GM12801 (cell line): ENCODE results near the gene KCNK10.

ENCODE experiments used
- TF ChIP-seq, protein P1 (sequence below): IDR thresholded peaks from one replicate; pipeline ENCODE4 v1.5.1; 2011; ENCODE audit warnings: control low read depth; ENCODE audit not compliant: insufficient read length; ENCODE audit errors: extremely low read depth

The KCNK10 gene

DNA sequence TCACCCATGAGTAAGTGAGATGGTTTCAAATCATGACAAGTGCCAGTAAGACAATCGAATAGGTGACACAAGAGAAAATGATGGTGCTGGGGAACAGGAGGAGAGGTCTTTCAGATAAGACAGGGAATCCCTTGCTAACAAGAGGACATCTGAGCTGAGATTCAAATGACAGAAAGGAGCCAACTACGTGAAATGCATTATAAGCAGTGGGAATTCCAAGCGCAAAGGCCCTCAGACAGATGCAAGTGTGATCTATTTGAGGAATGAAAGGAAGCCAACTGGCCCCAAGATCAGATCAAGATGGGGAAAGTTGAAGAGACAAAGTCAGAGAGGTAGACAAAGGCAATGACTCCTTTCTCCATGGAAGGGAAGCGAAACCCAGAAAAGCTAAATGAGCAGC lies 4.7 kb downstream of the KCNK10 start:
- TF ChIP-seq, protein P1, sequence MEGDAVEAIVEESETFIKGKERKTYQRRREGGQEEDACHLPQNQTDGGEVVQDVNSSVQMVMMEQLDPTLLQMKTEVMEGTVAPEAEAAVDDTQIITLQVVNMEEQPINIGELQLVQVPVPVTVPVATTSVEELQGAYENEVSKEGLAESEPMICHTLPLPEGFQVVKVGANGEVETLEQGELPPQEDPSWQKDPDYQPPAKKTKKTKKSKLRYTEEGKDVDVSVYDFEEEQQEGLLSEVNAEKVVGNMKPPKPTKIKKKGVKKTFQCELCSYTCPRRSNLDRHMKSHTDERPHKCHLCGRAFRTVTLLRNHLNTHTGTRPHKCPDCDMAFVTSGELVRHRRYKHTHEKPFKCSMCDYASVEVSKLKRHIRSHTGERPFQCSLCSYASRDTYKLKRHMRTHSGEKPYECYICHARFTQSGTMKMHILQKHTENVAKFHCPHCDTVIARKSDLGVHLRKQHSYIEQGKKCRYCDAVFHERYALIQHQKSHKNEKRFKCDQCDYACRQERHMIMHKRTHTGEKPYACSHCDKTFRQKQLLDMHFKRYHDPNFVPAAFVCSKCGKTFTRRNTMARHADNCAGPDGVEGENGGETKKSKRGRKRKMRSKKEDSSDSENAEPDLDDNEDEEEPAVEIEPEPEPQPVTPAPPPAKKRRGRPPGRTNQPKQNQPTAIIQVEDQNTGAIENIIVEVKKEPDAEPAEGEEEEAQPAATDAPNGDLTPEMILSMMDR: no peak

DNA sequence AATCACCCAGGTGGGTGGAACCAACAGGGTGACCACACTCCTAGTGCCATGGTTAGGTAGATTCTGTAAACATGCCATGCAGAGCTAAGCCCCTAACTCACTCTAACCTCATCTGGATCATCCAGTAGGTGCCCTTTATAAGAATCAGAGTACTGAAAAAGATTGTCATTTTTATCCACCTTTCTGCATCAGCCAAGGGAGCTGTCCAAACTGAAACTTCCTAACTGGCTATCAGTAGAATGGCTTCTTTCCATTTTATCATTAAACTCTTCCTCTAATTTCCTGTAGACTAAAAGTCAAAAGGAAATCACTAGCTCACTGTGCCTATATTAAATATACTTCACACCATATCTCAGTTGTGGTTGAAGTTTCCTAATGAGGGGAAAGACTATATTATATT lies 6.5 kb downstream of the KCNK10 start:
- TF ChIP-seq, protein P1: no peak

DNA sequence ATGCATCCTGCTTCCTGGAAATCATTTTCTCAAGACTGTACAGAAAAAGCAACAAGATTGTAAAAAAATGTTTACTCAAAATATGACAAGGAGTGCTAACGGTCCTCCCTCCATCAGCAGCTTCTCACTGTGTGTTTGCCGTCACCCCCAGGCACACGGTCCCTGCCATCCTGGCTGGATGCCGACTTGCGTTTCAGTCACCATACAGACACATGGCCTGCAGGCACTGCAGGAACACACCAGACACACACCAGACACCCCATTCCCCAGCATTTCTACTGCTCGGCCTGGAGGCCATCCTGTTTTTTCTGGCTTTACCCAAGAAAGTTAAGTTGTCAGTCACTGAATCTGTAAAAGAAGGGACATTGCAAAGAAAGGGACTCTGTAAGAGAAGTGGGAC lies 10.8 kb downstream of the KCNK10 start:
- TF ChIP-seq, protein P1: no peak

DNA sequence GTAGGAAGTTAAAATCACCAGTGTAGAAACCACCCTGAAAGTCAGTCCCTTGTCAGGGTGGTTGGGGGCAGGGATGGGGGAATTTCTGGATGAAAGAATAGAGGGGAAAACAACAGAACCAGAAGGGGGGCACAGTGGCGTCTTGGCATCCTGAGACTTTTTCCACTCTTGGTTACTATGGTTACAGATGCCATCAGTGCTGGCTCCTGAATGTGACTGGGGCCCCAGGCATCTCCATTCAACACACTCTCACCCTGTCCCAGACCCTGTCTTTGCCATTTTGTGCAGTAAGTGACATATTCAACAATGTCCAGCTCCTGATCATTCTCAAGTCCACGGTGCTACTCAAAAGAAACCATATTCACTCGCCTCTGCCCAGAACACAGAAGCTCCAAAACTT lies 11.3 kb downstream of the KCNK10 start:
- TF ChIP-seq, protein P1: no peak

DNA sequence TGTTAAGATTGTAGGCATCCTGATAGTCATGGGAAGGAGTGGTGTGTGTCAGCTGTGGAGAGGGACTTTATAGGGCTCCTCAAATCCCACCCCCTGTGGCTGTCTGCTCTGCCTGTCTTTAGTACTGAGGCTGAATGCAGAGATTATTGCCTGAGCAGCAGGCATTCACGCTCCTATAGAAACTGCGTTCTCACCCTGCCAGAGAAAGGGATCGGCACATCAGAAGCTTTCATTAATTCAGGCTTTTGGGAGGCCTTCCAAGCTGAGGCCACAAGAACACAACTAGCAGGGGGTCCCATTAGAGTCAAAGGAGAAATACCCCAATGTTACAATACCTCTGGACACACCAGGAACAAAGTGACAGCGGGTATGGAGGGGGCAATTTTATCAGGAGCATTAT lies 12.6 kb downstream of the KCNK10 start:
- TF ChIP-seq, protein P1: no peak

DNA sequence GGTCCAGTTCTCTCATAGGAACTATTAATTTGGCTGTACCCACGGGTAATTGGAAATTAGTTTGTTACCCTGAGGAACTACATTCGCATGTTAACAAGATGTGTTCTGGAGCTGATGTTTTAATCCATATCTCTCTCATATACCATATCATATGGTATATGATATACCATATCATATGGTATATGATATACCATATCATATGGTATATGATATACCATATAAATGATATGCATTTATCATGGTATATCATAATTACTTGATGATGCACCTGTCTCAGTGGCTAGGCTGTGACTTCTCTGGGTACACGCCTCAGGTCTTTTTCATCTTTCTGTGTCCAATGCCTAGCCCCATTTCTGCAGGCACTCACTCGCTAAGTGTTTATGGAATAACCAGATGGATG lies 13.0 kb downstream of the KCNK10 start:
- TF ChIP-seq, protein P1: no peak

DNA sequence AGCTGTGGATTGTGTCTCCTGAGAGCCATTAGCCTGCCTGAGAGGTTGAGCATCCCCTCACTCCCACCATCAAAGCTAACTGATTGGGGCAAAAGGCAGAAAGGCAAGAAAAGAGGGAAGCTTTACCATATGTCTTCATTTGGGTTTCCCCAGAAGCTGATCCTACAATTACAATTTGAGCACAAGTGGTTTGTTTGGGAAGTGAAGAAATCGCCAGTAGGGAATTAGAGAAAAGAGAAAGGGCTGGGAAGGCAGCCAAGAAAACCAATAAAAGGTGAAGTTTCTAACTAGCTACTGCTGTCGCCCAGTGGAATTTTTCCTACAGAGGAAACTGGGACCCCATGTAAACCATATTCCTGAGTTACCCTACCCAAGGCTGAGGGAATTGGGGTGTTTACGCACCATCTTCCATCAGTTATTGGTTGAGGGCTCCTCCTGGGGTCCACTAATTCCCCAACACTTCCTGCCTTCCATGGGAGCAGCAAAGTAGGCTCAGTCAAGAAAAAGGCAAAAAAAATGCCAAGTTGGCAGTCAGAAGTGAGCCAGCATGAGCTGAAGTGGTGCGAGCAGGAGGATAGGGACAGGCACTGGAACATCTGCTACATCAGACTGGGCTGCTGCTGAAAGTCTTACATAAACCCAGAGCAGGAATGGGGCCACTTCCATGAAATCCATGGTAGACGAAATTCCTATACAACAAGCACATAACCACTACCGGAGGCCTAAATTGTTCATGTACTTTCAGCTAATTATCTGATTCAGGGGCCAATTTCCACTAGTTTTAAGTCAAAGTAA lies 17.3 kb downstream of the KCNK10 start:
- TF ChIP-seq, protein P1: no peak
